GM04503 (cell line): Measurements from ENCODE around the gene SCRN1.
A peak's percentile ranks its signal among the peaks of the same experiment; 100 is the strongest.

Experiments used
- DNase-seq: peaks from one replicate; pipeline ENCODE4 v3.0.0-alpha.2; 2012; ENCODE audit warnings: low read depth

The SCRN1 gene

GRCh38 chr7:30005464-30005863 is 15.9 kb upstream of the SCRN1 start:
- no peak for DNase-seq

DNA sequence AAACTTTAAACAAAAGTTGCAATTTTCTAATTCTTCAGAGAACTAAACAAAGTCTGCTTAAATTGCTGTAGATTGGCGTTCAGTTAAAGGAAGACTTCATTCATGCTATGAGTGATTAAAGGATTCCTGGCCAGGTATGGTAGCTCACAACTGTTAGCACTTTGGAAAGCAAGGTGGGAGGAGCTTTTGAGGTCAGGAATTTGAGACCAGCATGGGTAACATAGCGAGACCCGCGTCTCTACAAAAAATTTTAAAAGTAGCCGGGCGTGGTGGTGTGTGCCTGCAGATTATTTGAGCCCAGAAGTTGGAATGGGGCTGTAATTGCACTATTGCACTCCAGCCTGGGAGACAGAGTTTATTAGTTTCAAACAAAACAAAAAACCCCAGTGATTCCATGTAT is 13.5 kb upstream of the SCRN1 start:
- no peak for DNase-seq

DNA sequence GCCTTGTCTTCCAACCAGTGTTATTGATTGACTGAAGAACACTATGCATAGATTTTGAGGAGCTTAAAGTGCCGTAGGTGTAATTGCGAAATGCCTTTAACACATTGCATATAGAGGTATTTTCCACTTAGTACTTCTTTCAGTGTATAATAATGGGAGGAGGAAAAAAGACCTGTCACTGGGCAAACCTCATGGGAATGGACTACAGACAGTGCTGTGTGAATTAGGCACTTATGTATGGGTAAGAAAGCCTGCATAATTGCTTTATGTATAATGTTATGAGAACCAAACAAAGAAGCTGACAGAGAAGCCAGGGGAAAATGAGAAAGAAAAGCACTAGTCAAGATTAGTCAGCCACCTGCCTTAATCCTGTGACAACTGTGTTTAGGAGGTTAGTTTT is 12.4 kb upstream of the SCRN1 start:
- no peak for DNase-seq

- DNase-seq, result no peak
These were observed 8.9 kb upstream of the SCRN1 start for GRCh38 chr7:29998489-29998888.

DNA sequence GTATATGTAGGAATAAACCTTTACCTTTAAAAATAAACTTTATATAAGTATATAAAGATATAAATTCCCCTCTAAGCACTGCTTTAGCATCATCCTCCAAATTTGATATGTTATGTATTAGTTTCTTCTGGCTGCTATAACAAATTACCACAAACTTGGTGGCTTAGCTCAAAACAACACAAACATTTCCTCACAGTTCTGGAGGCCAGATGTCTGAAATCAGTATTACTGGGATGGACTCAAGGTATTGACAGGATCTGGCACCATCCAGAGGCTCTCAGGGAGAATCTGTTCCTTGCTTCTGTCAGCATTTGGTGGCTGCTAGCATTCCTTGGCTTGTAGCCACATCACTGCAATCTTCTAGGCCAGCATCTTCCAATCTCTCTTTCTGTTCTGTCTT is 6.7 kb upstream of the SCRN1 start:
- DNase-seq, result no peak

- DNase-seq, result no peak
These were observed 6.1 kb upstream of the SCRN1 start for GRCh38 chr7:29995652-29996051.

DNA sequence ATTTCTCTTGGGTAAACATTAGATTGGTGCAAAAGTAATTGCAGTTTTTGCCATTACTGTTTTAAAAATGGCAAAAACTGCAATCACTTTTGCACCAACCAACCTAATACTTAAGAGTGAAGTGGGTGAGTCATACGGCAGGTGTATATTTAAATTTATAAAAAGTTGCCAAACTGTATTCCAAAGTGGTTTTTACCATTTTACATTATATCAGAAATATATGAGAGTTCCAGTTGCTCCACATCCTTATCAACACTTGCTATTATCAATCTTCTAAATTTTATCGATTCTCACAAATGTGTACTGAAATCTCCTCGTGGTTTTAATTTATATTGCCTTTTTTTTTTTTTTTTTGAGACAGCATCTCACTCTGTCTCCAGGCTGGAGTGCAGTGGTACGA is 3.5 kb upstream of the SCRN1 start:
- no peak for DNase-seq

DNA sequence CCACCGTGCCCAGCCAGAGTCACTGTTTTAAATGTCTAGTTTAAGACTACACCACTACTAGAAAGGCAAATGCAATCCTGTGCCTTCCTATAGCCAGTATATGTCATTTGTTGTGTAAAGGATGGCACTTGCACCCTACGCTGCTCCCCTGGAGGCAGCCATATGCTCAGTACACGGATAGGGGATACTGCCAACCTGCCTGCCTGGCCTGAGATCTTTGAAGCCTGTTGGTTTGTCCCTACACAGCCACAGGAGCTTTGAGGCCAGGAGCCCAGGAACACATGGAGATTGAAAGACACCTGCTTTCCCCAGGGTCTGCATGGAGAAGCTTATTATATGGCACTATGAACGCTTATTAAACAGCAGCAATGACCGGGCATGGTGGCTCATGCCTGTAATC is 2.3 kb upstream of the SCRN1 start:
- DNase-seq, result no peak

- no peak for DNase-seq
These were observed 1.3 kb upstream of the SCRN1 start for GRCh38 chr7:29990931-29991330.

DNA sequence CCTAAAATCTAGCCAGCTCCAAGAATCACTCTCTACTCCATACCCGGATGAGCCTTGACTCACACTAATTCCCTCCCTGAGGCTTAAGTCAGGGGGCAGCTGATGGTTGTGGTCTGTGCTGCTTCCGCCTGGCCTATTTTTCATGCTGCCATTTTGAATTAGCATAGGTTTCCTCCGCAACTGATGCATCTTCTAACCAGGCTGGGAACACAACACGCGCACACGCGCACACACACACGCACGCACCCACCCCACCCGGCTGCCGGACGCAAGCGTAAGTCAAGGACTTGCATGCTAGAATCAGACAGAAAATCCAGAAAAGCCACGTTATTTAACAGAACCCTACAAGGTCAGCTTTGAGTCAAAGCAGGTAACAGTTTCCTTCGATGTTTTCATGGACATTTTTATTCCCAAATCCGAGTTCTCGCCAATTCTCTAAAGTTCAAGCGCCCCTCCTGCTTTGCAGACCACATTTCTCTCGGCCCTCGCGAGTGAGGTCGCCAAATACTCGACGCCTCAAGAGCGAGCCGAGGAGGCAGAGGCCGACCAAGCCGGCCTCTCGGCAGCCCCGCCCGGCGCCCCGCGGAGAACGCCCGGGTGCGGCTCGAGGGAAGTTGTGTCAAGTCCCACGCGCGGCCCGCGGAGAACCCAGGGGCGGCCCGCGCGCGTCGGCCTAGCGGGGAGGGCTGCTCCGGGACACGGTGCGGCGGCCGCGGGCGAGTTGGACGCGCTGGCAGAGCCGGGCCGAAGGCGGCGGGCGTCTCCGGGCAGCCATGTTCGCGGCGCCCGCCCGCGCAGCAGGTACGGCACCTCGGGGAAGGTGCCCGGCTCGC is 961 bp downstream of the SCRN1 start:
- DNase-seq, result no peak

- peak; percentile 59 for DNase-seq
These were observed 1.7 kb downstream of the SCRN1 start for GRCh38 chr7:29987811-29988317.

DNA sequence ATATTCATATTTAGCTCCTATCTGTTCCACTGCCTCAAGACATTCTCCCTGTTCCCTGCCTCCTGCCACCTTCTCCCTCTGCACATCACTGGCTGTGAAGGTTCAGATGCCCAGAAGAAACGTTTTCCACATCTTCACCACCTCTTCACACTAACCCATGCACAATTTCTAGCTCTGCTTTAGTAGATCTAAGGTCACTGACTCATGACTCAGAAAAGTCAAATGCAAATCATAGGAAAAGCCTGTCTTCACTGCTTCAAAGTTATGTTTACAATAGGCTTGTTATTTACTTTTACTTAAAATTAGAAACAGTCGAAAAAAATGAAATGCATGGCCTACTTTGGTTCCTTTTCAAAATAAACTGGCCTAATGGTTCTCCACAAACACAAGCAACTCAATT is 2.5 kb downstream of the SCRN1 start:
- no peak for DNase-seq

- no peak for DNase-seq
These were observed 9.4 kb downstream of the SCRN1 start for GRCh38 chr7:29980151-29980550.

GRCh38 chr7:29977886-29978651 is 11.5 kb downstream of the SCRN1 start:
- no peak for DNase-seq

- no peak for DNase-seq
These were observed 12.8 kb downstream of the SCRN1 start for GRCh38 chr7:29976673-29977415.

- DNase-seq, result no peak
These were observed 13.3 kb downstream of the SCRN1 start for GRCh38 chr7:29976266-29976665.

DNA sequence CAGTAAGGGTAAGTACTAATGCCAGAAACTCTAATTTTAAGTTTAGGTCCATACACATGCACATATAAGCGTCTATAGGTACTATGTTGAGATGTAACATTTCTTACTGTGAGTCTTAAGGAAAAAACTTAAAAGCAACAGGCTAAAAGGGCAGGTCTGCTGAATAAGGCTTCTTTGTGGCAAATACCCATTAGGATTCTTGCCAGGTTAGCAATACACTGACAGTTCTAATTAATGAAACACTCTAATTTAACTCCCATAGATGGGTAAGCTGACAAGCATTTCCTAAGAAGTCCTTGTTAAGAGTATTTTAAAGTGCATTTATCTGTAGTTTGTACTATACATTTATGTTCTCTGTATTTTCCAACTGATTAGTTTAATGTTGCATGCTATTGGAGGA is 14.0 kb downstream of the SCRN1 start:
- no peak for DNase-seq

DNA sequence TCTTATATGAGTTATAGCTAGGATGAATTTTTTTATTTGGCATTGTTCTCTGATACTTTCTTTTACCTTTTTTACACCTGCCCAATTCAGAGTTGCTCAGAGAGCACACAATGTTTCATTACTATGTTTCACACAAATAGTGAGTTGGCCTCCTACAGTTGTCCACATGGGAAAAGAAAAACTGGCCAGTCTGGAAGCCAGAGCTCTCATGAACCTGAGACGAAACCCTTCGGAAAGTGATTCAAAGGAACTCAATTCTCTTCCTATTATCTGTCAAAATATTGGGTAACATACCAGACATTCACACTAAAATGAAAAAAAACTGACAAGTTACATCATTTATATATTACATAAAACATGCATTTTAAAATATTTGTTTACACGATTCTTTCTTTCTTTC is 15.3 kb downstream of the SCRN1 start:
- DNase-seq, result no peak

DNA sequence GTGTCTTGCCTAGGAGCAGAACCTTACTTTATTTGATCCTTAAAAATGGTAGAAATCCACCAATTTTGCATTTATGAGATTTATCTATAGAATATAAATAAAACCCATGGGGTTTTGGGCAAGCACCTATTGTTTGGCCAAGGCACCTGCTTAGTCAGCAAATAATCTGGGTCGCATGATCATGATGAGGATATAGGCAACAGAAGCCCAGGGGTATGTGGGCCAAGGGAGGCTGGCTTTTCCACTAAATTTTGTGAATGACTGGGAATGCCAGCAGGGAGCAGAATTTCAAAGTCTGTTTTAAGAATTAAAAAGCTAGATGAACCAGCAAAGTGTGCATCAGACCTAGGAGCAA is 17.3 kb downstream of the SCRN1 start:
- DNase-seq, result no peak

GRCh38 chr7:29971566-29972314 is 17.9 kb downstream of the SCRN1 start:
- no peak for DNase-seq

- no peak for DNase-seq
These were observed 19.4 kb downstream of the SCRN1 start for GRCh38 chr7:29970158-29970557.

GRCh38 chr7:29969738-29970137 is 19.9 kb downstream of the SCRN1 start:
- DNase-seq, result no peak
